GM12878 (cell line): ENCODE results near the gene PRDM15.

Source experiments
- ASH2L ChIP-seq: fragments of 300-600, 200-600 bp; sonication (generic); IDR thresholded peaks from 2 replicates; pipeline ENCODE4 v1.6.1; 2017; ENCODE audit warnings: low read depth, mild to moderate bottlenecking, borderline replicate concordance
- CHD2 ChIP-seq: IDR thresholded peaks from 2 replicates; pipeline ENCODE4 v1.6.1; 2011; ENCODE audit warnings: low read depth, low read length, improper control_type of control experiment, borderline replicate concordance
- CTCF ChIP-seq, 3 experiments: IDR thresholded peaks in 2 of 3; conservative IDR thresholded peaks in 1 of 3; 2 replicates each; pipeline ENCODE4 v1.5.1; 2011; ENCODE audit warnings: low read depth in 3 of 3, low read length in 3 of 3, mild to moderate bottlenecking in 3 of 3, control low read depth in 2 of 3, moderate library complexity in 2 of 3, inconsistent platforms in 1 of 3, mixed read lengths in 1 of 3; ENCODE audit not compliant: control insufficient read depth in 2 of 3, insufficient read depth in 1 of 3; ENCODE audit errors: extremely low read depth in 1 of 3
- EED ChIP-seq: sonication (generic); IDR thresholded peaks from 2 replicates; pipeline ENCODE4 v1.6.1; 2016; ENCODE audit warnings: antibody characterized with exemption, low read depth
- MAX ChIP-seq: IDR thresholded peaks from 2 replicates; pipeline ENCODE4 v1.6.1; 2012; ENCODE audit warnings: low read depth, low read length, improper control_type of control experiment
- NBN ChIP-seq: fragments of 450-650 bp; IDR thresholded peaks from 2 replicates; pipeline ENCODE4 v1.6.1; 2016
- POLR2AphosphoS2 ChIP-seq: IDR thresholded peaks from 2 replicates; pipeline ENCODE4 v1.6.1; 2011; ENCODE audit warnings: low read depth, mild to moderate bottlenecking, low read length, improper control_type of control experiment, moderate library complexity
- POU2F2 ChIP-seq: IDR thresholded peaks from 3 replicates; pipeline ENCODE4 v1.6.1; 2011; ENCODE audit warnings: low read depth, mild to moderate bottlenecking, low read length, borderline replicate concordance
- RAD21 ChIP-seq: IDR thresholded peaks from 2 replicates; pipeline ENCODE4 v1.6.1; 2011; ENCODE audit warnings: mild to moderate bottlenecking, low read depth, low read length, moderate library complexity; ENCODE audit not compliant: insufficient read depth
- RELA ChIP-seq: fragments of 450-650 bp; IDR thresholded peaks from 2 replicates; pipeline ENCODE4 v1.8.0; 2014; ENCODE audit warnings: borderline replicate concordance; ENCODE audit not compliant: partially characterized antibody
- REST ChIP-seq: IDR thresholded peaks from 2 replicates; pipeline ENCODE4 v1.6.1; 2012; ENCODE audit warnings: mild to moderate bottlenecking, low read depth, low read length
- SMARCA5 ChIP-seq: fragments of 450-650 bp; IDR thresholded peaks from 2 replicates; pipeline ENCODE4 v1.6.1; 2017; ENCODE audit warnings: mild to moderate bottlenecking
- SMC3 ChIP-seq: IDR thresholded peaks from 2 replicates; pipeline ENCODE4 v1.6.1; 2011; ENCODE audit warnings: low read length, improper control_type of control experiment, borderline replicate concordance
- USF2 ChIP-seq: IDR thresholded peaks from 2 replicates; pipeline ENCODE4 v1.6.1; 2011; ENCODE audit warnings: low read depth, low read length, improper control_type of control experiment, borderline replicate concordance

GRCh38 chr21:41759926-41760325 lies 119.2 kb downstream of the PRDM15 start:
- TF ChIP-seq CTCF (IDR thresholded peaks at IDR 0.05 in 2 of 3, conservative IDR thresholded peaks at IDR 0.05 in 1 of 3; ENCODE audit: control insufficient read depth in 2 of 3, extremely low read depth in 1 of 3, insufficient read depth in 1 of 3, low read depth in 3 of 3, low read length in 3 of 3) (no peak), CHD2 (no peak), REST (no peak), EED (no peak), POLR2AphosphoS2 (no peak), ASH2L (no peak), RELA (no peak), SMC3 (no peak), USF2 (no peak), NBN (no peak), SMARCA5 (no peak), RAD21 (no peak), POU2F2 (no peak), MAX (no peak)
